SK-MEL-5 (cell line): Measurements from ENCODE around the gene ZNF493. TPM values are rescaled to one million over a fixed set of nuclear protein-coding genes. Genes with fewer than 3 reads are reported as not detected.
A peak's percentile ranks its signal among the peaks of the same experiment; 100 is the strongest.

Experiments
- DNase-seq: peaks from one replicate; pipeline ENCODE4 v3.0.0-alpha.2; 2016; ENCODE audit warnings: low read depth, low spot score
- in situ Hi-C: cut with HindIII; loops from 2 replicates; pipeline ENCODE4 v1.10.0; 2016; ENCODE audit warnings: low sequenced_read_pairs, high pct_unique_total_duplicates, low pct_unique_long_range_greater_than_20kb
- polyA plus RNA-seq, 2 experiments: library from polyadenylated mRNA; depleted of rRNA; stranded (reverse); fragments of >200 nt; gene quantifications; 2 replicates each; pipeline ENCODE4 v1.2.3, GENCODE V29; 2015
- total RNA-seq: library from RNA; depleted of rRNA; stranded (reverse); fragments of >200 nt; shearing (Covaris generic); gene quantifications from 2 replicates; pipeline ENCODE4 v1.2.3, GENCODE V29; 2014; rRNA removed

Gene ZNF493
- total RNA-seq = 5.9 and 7.9 TPM in 2 replicates
- 1.6 and 1.8 TPM in 2 replicates for polyA plus RNA-seq (2015; cell fraction: cytosol; rRNA removed)
- 20.9 and 41.5 TPM in 2 replicates for polyA plus RNA-seq (2015; cell fraction: nucleus; rRNA removed)

DNA sequence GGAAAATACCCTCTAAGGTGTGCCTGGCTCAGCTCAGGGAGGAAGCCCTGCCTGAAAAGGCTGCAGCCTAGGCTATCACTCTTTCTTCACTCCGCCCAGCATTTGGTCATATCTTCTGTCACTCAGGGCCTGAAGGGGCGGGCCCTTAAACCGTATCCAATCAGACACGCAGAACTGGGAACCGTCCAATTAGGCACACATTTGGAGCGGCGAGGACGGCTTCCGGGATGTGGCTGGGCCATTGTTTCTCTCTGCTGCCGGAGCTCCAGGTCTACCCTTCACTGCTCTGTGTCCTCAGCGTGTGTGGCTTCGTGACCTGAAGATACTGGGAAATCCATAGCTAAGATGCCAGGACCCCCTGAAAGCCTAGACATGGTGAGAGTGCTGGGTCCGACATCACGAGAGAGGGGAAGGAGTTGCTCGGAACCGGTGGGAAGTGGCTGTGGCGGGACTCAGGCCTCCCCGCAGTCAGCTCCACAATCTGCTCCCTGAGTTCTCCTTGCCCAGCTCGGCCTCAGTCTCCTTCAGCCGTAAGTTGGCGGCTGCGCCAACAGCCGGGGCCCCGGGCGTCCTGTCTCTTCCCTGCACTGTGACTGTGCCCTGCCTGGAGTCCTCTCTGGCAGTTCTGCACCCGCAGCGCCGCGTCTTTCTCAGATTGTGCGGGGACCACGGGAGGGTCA lies at the start of gene ZNF493:
Gene ZNF493, plus strand, starts transcription at position 241 of the 680 bp plus-strand sequence. Its CDS starts 105 bp downstream, at position 346.
- in situ Hi-C loops = no loop called here
- DNase-seq = peak; percentile 93

DNA sequence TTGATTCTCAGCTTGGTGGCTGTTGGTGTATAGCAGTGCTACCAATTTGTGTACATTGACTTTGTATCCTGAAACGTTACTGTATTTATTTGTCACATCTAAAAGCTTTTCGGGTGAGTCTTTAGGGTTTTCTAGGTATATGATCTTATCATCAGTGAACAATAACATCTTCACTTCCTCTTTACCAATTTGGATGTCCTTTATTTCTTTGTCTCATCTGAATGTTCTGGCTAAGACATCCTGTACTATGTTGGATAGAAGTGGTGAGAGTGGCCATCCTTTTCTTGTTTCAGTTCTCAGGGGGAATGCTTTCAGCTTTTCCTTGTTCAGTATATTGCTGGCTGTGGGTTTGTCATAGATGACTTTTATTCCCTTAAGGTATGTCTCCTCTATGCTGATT lies 44.1 kb upstream of the ZNF493 start:
- in situ Hi-C loops = no loop called here
- DNase-seq = no peak

DNA sequence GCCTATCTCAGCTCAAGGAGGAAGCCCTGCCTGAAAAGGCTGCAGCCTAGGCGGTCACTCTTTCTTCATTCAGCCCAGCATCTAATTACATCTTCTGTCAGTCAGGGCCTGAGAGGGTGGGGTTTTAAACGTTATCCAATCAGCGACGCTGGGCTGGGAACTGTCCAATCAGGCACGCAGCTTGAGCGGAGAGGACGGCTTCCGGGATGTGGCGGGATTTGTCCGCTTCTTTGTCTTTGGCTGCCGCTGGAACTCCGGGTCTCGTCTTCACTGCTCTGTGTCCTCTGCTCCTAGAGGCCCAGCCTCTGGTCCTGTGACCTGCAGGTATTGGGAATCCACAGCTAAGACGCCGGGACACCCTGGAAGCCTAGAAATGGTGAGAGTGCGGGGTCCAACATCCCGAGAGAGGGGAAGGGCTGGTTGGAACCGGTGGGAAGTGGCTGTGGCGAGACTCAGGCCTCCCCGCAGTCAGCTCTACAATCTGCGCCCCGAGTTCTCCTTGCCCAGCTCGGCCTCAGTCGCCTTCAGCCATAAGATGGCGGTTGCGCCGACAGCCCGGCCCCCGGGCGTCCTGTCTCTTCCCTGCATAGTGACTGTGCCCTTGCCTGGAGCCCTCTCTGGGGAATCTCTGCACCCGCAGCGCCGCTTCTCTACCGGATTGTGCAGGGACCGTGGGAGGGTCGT lies 38.0 kb upstream of the ZNF493 start, which contains the start of gene ZNF738:
Gene ZNF738, plus strand, starts transcription at position 233 of the 684 bp plus-strand sequence. Its CDS starts 141 bp downstream, at position 374.
- peak; percentile 92 for DNase-seq
- in situ Hi-C loops = no loop called here

DNA sequence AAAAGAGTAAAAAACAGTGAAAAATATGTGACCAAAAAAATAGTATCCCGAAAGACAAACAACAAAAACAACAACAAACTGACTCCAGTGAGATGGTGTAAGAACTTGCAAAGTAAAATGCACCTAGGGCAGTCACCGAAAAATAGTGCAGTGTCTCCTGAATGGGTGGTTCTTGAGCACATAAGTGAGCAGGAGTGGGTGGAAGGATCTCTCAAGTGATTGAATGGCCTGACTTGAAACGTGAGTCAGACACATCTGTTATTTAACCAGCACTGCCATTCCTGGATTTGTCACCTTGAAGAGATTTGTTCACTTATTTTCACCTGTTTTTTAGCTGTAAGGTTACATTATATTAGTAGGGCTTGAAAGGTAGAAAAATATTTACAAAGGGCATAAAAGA lies 34.6 kb upstream of the ZNF493 start:
- no peak for DNase-seq
- in situ Hi-C loops = no loop called here

DNA sequence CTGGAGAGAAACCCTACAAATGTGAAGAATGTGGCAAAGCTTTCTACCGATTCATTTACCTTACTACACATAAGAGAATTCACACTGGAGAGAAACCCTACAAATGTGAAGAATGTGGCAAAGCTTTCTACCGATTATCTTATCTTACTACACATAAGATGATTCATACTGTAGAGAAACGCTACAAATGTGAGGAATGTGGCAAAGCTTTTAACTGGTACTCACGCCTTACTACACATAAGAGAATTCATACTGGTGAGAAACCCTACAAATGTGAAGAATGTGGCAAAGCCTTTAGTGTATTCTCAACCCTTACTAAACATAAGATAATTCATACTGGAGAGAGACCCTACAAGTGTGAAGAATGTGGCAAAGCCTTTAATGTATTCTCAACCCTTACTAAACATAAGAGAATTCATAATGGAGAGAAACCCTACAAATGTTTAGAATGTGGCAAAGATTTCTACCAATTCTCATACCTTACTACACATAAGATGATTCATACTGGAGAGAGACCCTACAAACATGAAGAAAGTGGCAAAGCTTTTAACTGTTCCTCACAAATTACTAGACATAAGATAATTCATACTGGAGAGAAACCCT lies 12.9 kb upstream of the ZNF493 start:
- DNase-seq = no peak
- in situ Hi-C loops = no loop called here

DNA sequence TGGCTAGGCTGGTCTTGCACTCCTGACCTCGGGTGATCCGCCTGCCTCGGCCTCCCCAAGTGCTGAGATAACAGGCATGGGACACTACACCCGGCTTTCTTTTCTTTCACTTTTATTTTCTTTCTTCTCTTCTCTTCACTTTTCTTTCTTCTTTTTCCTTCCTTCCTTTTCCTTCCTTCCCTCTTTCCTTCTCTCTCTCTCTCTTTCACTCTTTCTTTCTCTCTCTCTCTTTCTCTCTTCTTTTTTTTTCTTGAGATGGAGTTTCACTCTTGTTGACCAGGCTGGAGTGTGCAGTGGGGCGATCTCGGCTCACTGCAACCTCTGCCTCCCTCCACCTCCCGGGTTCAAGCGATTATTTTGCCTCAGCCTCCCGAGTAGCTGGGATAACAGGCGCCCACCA lies 812 bp upstream of the ZNF493 start:
- in situ Hi-C loops = no loop called here
- no peak for DNase-seq

DNA sequence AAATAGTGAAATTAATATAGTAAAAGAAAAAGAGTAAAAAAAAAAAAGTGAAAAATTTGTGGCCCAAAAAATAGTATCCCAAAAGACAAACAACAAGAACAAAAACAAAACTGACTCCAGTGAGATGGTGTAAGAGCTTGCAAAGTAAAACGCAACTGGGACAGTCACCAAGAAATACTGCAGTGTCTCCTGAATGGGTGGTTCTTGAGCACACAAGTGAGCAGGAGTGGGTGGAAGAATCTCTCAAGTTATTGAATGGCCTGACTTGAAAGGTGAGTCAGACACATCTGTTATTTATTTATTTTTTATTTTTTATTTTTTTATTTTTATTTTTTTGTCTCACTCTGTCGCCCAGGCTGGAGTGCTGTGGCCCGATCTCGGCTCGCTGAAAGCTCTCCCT lies 1.9 kb downstream of the ZNF493 start:
- in situ Hi-C loops = no loop called here
- DNase-seq = no peak

DNA sequence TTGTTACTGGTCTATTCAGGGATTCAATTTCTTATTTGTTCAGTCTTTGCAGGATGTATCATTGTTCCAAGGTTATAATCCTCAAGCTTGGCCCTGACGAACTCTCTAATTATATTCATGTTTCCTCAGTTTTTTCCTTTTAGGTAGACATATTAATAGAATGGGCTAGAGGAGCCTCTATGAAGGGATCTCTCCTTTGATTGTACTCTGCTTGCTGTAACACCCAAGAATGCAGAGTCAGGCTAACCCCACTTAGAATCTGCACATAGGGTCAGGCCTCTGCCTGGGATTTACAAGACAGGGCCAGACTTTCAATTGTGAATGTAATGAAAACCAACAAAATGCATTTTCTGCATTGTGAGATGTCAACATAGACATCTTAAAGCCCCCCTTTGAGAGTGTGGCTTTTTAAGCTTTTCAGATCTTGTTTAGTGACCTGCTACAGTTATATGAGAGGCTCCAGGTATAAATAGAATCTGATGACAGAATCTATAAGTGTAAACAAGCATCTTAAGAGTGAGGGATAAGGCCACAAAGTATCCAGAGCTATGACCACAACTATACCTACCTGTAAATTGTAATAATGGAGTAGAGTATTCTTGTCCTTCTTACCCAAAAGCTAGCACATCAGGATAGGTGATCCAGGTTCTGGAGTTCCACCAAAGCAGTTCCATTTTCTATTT lies 5.5 kb downstream of the ZNF493 start:
- DNase-seq = no peak
- in situ Hi-C loops = no loop called here

DNA sequence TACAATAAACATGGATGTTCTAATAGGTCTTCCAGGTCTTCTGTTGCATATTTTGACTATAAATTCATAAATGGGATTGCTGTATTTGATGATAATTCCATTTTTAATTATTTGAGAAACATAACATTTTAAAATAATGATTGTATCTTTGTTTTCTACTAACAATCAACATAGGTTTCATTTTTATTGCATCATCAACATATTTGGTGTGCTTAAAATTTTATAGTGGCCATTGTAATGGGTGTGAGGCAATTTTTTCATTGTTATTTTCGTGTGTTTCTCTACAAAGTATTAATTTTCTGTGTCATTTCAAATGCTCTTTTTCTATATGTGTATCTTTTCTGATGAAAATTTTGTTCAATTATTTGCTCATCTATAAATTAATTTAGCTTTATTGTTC lies 13.2 kb downstream of the ZNF493 start:
- in situ Hi-C loops = no loop called here

DNA sequence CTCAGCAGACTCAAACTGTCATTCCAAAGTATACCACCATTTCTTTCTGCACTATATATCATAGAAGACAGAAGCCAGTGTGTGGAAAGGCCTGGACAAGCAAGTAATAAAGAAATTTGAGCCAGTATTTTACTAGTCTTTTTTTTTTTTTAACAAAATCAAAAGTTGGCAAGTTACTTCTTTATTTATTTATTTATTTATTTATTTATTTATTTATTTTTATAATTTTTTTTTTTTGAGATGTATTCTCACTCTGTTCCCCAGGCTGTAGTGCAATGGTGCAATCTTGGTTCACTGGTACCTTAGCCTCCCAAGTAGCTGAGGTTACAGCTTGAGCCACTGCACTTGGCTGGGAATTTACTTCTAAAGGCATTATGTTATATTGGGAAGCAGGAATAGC lies 25.3 kb downstream of the ZNF493 start:
- DNase-seq = no peak
- in situ Hi-C loops = no loop called here

More for the DNA sequence above, 13.2 kb downstream of the ZNF493 start:
- DNase-seq = no peak

DNA sequence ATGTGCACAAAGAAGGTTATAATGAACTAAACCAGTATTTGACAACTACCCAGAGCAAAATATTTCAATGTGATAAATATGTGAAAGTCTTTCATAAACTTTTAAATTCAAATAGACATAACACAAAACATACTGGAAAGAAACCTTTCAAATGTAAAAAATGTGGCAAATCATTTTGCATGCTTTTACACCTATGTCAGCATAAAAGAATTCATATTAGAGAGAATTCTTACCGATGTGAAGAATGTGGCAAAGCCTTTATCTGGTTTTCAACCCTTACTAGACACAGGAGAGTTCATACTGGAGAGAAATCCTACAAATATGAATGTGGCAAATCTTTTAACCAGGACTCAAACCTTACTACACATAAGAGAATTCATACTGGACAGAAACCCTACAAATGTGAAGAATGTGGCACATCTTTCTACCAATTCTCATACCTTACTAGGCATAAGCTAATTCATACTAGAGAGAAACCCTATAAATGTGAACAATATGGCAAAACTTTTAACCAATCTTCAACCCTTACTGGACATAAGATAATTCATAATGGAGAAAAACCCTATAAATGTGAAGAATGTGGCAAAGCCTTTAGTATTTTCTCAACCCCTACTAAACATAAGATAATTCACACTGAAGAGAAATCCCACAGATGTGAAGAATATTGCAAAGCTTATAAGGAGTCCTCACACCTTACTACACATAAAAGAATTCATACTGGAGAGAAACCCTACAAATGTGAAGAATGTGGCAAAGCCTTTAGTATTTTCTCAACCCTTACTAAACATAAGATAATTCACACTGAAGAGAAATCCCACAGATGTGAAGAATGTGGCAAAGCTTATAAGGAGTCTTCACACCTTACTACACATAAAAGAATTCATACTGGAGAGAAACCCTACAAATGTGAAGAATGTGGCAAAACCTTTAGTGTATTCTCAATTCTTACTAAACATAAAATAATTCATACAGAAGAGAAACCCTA lies 26.4 kb downstream of the ZNF493 start:
- in situ Hi-C loops = no loop called here
- no peak for DNase-seq

DNA sequence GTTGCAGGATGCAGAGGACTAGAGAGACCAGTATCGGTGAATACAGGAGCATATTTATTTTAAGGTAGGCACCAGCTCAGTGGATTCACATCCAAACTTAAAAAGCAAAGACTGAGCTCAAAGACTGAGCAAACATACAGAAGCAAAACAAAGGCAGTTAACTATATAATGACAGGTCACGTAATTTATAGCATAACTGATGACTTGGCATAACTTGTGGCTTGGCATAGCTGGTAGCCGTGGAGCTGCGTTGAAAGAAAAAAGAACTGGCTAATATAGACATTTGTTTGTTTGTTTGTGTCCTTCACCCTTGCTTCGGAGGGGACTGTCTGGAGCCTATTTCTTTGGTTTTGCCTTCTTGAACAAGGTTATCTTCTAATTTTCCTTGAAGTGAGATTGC lies 33.7 kb downstream of the ZNF493 start:
- DNase-seq = no peak
- in situ Hi-C loops = no loop called here

DNA sequence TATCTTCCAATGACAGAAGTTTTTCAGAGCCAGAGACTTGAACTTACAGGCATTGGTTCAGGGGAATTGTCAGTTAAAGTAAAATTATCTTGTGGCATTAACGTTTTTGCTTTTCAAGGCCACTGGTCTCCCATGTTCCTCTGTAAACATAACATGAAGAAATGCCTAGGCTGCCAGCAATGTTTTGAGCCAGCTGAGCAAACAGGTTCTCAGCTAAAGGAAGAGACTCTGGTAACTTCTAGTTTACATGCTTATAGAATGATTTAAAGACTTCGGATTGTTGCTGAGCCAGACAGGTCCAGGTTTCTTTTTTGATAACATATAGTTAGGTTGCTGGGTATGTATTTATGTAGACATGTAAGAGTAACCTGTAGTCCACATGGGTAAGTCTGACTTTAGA lies 35.7 kb downstream of the ZNF493 start:
- in situ Hi-C loops = no loop called here
- DNase-seq = no peak

DNA sequence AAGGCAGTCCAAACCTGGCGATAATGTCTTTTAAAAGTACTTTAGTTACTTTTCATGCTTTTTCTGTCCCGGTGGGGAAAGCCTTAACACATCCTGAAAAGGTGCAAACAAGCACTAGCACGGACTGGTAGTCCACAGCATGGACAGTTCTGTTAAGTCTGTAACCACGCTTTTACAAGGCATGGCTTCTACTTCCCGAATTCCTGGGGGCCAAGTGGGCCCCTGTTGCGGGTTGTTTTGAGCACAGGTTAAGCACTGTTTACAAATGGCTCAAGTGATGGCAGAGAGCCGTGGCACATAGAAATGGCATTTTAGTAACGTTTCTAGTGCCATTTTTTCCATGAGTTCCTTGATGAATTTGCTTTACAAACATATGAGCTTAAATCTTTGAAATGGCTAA lies 37.6 kb downstream of the ZNF493 start:
- DNase-seq = no peak
- in situ Hi-C loops = no loop called here

DNA sequence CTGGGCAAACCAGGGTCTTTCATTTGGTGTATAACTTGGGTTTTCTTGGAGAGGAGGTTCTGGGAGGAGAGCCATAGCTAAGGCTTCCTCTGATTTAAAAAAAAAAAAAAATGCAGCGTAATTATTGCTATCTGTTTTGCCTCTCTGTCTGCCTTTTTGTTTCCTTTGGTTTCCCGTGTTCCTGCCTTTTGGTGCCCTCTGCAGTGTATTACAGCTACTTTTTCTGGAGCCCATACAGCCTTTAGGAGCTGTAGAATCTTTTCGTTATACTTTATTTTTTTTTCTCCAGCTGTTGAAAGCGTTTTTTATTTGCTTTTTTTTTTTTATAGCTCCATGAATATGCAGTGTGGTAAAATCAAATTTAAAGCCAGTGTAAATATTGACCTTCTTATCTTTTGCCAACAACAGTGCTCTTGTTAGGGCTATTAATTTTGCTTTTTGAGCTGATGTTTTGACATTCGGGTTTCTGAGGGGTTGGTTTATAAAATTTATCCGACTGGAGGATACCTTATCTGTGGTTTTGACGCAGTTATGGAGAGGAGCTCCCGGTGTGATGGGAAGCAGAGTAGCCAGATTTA lies 38.1 kb downstream of the ZNF493 start:
- in situ Hi-C loops = no loop called here
- DNase-seq = no peak

DNA sequence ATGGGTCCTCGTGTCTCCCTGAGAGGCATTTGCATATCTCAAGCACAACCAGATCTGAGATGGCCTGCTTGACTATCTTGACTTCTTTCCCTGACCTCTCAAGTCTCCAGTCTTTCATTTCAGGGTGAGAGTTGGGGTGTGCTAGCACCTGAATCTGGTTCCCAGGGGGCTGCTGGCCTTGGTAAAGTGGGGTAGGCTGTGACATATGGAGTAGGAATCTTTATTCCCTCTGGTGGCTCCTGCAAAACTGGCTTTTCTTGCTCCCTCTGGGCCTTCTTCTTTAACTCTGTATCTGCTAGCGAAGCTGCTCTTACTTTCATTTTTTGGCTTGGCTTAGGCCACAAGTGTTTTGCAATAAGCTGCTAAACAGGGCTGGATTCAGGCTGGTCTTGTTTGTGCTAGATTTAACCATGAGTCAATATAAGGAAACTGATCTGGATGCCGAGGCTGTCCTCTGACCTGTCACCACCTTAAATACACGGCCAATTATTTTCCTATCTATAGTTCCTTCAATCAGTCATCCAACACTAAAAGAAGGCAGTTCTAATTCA lies 42.3 kb downstream of the ZNF493 start:
- no peak for DNase-seq
- in situ Hi-C loops = no loop called here
